HL-60 (cell line): Measurements from ENCODE around the gene TFB2M.

ENCODE experiments used
- GABPA ChIP-seq: IDR thresholded peaks from 2 replicates; pipeline ENCODE4 v1.6.1; 2012; ENCODE audit warnings: low read depth
- POLR2AphosphoS5 ChIP-seq: IDR thresholded peaks from 2 replicates; pipeline ENCODE4 v1.6.1; 2012; ENCODE audit warnings: low read depth
- SPI1 ChIP-seq: IDR thresholded peaks from 2 replicates; pipeline ENCODE4 v1.6.1; 2012; ENCODE audit warnings: low read depth, mild to moderate bottlenecking, borderline replicate concordance
- TF ChIP-seq, protein P1 (sequence below): IDR thresholded peaks from one replicate; pipeline ENCODE4 v1.5.1; 2011; ENCODE audit warnings: low read length, control low read depth, inconsistent platforms; ENCODE audit not compliant: insufficient read depth
- TF ChIP-seq, protein P2 (sequence below): IDR thresholded peaks from 2 replicates; pipeline ENCODE4 v1.6.1; 2012; ENCODE audit warnings: low read depth; ENCODE audit not compliant: insufficient replicate concordance

DNA sequence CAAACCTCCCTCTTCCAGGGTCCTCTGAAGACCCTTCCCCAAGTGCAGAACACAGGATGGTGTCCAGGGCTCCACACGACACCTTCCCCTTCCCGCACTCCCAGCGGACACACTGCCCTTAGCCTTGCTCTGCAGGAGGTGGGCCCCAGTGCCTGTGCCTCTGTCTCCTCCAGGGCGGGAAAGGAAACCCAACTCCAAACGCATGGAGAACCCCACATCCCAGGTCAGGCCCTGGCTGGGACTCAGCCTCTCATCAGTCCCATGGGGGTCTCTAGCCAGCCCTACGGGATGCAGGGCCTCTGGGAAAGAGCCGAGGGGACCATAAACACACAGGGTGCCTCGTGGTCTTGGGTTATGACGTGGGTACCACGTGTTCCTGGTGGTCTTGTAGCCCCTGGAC lies 53.4 kb downstream of the TFB2M start:
- no peak for TF ChIP-seq POLR2AphosphoS5
- TF ChIP-seq, protein P1, sequence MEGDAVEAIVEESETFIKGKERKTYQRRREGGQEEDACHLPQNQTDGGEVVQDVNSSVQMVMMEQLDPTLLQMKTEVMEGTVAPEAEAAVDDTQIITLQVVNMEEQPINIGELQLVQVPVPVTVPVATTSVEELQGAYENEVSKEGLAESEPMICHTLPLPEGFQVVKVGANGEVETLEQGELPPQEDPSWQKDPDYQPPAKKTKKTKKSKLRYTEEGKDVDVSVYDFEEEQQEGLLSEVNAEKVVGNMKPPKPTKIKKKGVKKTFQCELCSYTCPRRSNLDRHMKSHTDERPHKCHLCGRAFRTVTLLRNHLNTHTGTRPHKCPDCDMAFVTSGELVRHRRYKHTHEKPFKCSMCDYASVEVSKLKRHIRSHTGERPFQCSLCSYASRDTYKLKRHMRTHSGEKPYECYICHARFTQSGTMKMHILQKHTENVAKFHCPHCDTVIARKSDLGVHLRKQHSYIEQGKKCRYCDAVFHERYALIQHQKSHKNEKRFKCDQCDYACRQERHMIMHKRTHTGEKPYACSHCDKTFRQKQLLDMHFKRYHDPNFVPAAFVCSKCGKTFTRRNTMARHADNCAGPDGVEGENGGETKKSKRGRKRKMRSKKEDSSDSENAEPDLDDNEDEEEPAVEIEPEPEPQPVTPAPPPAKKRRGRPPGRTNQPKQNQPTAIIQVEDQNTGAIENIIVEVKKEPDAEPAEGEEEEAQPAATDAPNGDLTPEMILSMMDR = no peak
- TF ChIP-seq SPI1 = no peak
- TF ChIP-seq, protein P2, sequence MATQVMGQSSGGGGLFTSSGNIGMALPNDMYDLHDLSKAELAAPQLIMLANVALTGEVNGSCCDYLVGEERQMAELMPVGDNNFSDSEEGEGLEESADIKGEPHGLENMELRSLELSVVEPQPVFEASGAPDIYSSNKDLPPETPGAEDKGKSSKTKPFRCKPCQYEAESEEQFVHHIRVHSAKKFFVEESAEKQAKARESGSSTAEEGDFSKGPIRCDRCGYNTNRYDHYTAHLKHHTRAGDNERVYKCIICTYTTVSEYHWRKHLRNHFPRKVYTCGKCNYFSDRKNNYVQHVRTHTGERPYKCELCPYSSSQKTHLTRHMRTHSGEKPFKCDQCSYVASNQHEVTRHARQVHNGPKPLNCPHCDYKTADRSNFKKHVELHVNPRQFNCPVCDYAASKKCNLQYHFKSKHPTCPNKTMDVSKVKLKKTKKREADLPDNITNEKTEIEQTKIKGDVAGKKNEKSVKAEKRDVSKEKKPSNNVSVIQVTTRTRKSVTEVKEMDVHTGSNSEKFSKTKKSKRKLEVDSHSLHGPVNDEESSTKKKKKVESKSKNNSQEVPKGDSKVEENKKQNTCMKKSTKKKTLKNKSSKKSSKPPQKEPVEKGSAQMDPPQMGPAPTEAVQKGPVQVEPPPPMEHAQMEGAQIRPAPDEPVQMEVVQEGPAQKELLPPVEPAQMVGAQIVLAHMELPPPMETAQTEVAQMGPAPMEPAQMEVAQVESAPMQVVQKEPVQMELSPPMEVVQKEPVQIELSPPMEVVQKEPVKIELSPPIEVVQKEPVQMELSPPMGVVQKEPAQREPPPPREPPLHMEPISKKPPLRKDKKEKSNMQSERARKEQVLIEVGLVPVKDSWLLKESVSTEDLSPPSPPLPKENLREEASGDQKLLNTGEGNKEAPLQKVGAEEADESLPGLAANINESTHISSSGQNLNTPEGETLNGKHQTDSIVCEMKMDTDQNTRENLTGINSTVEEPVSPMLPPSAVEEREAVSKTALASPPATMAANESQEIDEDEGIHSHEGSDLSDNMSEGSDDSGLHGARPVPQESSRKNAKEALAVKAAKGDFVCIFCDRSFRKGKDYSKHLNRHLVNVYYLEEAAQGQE = no peak
- no peak for TF ChIP-seq GABPA
